PC-9 (cell line): Measurements from ENCODE around the gene AEN.

Experiments
- CTCF ChIP-seq: fragments of 200-600 bp; sonication (generic); conservative IDR thresholded peaks from 2 replicates; pipeline ENCODE4 v1.6.1; 2017; ENCODE audit warnings: mixed run types, antibody characterized with exemption, mild to moderate bottlenecking, moderate library complexity
- EZH2 ChIP-seq: fragments of 200-600 bp; sonication (generic); IDR thresholded peaks from 2 replicates; pipeline ENCODE4 v1.8.0; 2017; ENCODE audit warnings: antibody characterized with exemption, low read depth

- no peak for TF ChIP-seq CTCF
- TF ChIP-seq EZH2 = no peak
Measured at GRCh38 chr15:88617031-88617722, 4.0 kb upstream of the AEN start.
